GM19099 (cell line): ENCODE data around the gene VSX2.

Experiments used
- POLR2A ChIP-seq: IDR thresholded peaks from 3 replicates; pipeline ENCODE4 v1.6.1; 2011; ENCODE audit warnings: low read depth; ENCODE audit not compliant: insufficient read length; ENCODE audit errors: extremely low read depth

VSX2 gene

GRCh38 chr14:74238974-74239847 is at the start of gene VSX2:
VSX2 (plus strand) TSS chr14:74239449; CDS start chr14:74239562, 113 bp downstream.
- TF ChIP-seq POLR2A, result no peak

GRCh38 chr14:74190927-74191575 is 48.2 kb upstream of the VSX2 start:
- TF ChIP-seq POLR2A, result no peak

GRCh38 chr14:74194506-74195274 is 44.6 kb upstream of the VSX2 start:
- TF ChIP-seq POLR2A, result no peak

- no peak for TF ChIP-seq POLR2A
Observed at GRCh38 chr14:74195623-74196022, 43.6 kb upstream of the VSX2 start.

- no peak for TF ChIP-seq POLR2A
Observed at GRCh38 chr14:74198441-74199234, 40.6 kb upstream of the VSX2 start.

GRCh38 chr14:74202113-74202512 is 37.1 kb upstream of the VSX2 start:
- TF ChIP-seq POLR2A, result no peak

- TF ChIP-seq POLR2A, result no peak
Observed at GRCh38 chr14:74203639-74204038, 35.6 kb upstream of the VSX2 start.

- no peak for TF ChIP-seq POLR2A
Observed at GRCh38 chr14:74204491-74204890, 34.8 kb upstream of the VSX2 start.

- TF ChIP-seq POLR2A, result no peak
Observed at GRCh38 chr14:74205882-74206281, 33.4 kb upstream of the VSX2 start.

- no peak for TF ChIP-seq POLR2A
Observed at GRCh38 chr14:74207943-74208342, 31.3 kb upstream of the VSX2 start.

GRCh38 chr14:74208642-74209041 is 30.6 kb upstream of the VSX2 start:
- TF ChIP-seq POLR2A, result no peak

GRCh38 chr14:74211945-74212580 is 27.2 kb upstream of the VSX2 start:
- TF ChIP-seq POLR2A, result no peak

GRCh38 chr14:74213907-74214803 is 25.1 kb upstream of the VSX2 start:
- no peak for TF ChIP-seq POLR2A
